NCI-H2196 treated with DMSO at 0.1 percent for 48 hours (cell line): ENCODE data around the gene TTC21A.
"Not testable (repeated sequence)": the region's sequence is repeated elsewhere in the genome, so short reads cannot be mapped to it uniquely, and the experiment has no call there.

Experiments
- DNase-seq: peaks from one replicate; lab custom pipeline; 2025; ENCODE audit not compliant: unreplicated experiment; lab: John Stamatoyannopoulos, UW

Gene TTC21A

DNA sequence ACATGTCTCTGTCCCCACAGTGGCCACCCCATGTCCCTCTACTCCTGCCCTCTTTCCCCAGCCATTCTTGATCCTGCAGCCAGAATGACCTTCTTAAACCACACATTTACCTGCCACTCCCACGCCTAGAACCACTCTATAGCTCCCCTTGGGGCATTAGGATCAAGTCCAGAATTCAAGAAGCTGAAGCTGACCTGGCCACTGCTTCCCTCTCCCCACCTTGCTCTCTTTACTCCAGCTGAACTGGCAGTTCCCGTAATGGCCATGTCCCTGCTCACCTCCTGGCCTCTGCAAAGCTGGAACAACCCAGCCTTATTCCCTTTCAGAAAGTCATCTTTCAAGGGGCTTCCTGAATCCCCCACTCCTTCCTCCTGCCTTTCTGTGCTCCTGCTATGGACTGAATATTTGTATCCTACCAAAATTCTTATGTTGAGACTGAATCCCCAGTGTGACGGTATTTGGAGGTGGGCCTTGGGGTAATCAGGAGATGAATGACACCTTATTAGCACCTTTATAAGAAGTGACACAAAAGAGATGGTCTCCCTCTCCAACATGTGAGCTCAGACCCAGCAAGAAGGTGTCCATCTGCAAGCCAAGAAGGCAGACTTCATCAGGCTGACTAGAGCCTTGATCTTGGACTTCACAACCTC, 42.1 kb downstream of the TTC21A start:
- DNase-seq = no peak

DNA sequence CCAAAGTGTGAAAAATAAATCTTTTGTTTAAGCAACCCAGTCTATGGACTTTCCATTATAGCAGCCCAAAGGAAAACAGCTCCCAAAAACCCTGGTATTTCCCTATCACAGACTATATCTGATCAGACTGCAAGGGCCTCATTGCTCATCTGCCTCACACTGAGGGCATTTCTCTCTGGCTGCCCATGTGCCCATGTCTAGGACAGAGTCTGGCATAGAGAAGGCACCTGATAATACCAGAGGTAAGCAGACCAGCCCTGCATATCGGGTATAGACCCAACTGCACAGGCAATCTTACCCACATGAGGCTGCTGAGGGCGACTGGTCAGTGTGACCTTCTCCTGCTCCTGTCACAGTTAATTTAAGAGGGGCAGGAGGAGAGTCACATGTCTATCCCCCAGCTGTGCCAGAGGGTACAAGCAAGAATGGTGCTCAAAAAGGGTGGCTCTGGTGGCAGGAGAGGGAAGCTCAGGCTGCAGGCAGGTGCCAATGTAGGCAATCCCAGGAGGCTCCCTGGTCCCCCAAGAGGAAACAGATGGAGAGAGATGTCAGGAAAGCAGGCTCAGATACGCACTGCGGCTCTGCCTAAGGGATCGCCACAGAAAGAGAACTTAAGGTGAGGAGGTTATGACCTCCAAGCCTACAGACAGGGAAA, 42.8 kb downstream of the TTC21A start:
- DNase-seq = no peak

DNA sequence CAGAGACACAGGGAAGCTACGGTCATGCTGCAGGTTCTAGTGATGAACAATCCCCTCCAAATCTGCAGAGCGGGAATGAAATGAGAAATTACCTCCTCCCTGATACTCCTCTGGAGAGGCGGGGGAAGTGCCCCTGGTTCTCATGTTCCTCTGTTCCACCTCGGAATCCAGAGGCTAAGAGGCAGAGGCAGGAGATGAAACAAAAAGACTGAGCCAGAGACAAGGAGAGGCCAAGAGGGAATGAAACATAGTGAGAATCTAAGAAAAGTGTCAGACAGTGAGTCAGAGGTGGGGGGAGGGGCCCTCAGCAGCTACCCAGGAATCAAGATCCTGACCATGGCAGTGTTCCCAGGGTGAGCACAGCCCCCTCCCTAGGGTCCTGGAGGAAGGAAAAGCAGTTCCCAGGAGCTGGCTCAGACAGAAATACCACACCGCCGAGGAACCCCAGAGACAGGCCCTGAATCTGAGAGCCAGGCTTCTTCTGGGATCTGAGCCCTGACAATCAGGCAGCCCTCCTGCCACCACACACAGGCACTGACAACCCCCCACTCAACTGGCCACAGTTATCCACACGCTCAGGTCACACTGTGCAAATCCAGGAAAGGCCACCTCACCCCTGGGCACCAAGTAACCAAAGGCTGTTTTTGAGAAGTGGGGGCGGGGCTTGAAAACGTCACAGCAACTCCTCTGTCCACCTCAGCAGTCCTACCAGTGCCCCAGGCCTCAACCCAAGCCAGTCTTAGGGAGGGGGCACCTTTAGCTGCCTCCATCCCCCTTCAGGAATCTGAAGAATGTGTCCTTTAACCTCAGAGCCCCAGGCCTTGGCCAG, 43.5 kb downstream of the TTC21A start:
- no peak for DNase-seq

DNA sequence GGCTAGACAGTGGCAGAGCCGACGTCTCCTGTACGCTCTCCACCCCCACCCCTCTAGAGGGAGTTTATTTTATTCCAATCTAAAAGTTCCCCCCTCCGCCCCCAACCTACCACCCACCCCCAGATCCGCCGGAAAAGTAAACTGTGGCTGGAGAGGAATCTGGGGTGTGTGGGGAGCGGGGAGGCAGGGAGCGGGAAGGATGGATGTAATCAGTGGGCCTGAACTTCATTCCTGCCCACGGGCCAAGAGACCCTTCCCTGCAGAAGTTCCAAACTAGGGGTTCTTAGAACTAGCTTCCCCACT, 46.4 kb downstream of the TTC21A start:
- DNase-seq = no peak

DNA sequence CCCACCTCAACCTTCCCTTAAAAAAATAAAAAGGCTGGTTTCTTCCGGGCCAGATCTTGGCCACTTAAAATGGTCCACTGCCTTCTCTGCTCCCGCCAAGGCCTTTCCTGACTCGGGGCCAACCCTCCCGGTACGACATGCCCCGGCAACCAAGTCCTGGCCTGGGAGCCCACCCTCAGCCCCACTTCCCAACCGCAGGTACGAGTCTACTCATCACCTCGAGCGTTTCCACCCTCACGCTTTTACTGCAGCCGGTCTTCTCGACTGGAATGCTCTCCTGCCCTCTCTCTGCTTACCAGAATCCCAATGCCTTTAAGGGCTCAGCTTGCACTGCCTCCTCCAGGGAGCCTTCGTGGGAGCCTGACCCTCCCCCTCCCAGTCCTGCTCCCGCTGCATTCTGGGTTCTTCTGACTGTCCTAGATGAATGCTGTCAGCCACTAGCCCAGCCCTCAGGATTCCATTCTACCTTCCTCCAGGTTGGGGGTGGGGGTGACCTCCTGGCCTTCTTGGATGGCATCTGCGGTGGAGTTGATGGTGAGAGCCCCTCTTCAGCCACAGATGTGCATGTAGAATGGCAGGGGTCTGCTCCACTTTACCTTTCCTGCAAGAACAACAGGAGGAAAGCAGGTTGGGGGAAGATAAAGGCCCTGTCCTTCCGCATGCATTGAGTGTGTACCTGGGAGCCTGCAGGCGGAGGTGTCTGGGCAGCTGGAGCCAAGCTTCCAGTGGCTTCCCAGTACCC, 47.0 kb downstream of the TTC21A start:
- DNase-seq = no peak

DNA sequence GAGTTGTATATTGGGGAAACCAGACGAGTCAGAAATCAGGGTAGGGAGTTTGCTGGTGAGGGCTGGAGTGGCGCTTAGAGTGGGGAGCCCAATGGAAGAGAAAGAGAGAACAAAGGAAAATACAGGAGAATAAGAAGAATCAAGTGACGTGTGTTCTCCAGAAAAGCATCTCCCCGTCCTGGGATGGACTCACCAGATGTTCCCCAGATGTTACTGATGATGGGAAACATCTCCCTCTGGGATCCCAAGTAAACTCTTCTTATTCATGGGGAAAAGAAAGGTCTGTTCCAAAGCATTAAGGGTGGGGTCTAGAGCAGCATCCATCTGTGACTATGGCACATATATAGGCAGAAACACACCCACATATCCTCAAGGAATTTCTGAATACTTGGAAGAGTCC, 48.9 kb downstream of the TTC21A start:
- no peak for DNase-seq

DNA sequence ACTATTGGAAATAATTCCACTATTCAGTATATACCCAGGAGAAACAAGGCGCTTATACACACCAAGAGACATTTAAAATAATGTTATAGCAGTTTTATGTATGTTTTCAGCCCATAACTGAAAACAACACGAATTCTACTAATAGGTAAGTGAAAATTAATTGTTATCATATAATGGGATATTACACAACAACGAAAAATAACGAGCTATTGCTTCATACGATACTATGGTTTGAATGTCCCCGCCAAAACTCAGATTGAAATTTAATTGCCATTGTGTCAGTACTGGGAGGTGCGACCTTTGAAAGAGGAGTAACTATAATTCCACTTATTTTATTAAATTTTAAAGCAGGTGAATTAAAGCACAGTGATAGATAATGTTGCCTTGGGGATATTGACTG, 49.9 kb downstream of the TTC21A start:
- no peak for DNase-seq

DNA sequence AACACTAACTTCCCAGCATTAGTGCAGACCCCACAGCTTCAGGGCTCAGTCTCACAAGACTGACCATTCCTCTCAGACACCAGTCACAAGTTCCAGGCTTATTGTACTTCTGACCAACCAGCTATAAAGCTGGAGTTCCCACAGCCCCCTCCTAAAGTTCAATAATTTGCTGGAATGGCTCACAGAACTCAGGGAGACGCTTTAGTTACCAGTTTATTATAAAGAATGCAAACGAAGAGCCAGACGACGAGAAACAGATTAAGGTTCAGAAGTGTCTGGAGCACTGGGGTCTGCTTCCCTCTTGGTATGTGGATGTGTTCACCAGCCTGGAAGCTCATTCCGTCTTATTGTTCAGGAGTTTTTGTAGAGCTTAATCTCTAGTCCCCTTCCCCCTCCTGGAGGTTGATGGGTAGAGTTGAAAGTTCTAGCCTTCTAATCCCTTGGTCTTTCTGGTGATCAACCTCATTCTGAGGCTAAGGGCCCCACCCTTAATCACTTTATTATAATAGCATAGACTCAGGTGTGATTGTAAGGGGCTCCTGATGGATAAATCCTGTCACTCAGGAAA, 50.8 kb downstream of the TTC21A start:
- no peak for DNase-seq

DNA sequence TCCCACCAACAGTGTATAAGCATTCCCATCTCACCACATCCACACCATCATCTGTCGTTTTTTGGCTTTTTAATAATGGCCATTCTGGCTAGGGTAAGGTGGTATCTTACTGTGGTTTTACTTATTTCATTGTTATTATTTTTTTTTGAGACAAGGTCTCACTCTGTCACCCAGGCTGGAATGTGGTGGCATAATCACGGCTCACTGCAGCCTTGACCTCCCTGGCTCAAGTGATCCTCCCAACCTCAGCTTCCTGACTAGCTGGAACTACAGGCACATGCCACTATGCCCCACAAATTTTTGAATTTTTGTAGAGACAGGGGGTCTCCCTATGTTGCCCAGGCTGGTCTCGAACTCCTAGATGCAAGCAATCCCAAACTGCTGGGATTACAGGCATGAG, 56.9 kb downstream of the TTC21A start:
- no peak for DNase-seq

DNA sequence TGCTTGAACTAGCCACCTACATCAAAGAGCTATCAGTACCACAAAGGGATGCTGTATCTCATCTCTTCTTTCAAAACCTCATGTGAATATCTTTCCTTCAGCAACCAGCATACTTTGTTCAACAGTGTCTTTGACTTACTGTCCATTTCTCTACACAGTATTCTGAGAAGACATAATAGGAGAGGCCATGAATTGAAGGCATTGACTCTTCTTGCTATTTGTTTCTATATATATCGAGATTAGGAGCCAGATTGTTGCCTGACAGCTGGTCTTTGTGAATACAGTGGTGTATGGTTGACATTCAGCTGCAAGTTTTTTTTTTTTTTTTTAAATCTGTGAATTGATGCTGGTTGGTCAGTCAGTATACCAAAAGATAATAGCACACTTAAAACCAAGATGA, 58.0 kb downstream of the TTC21A start:
- no peak for DNase-seq

DNA sequence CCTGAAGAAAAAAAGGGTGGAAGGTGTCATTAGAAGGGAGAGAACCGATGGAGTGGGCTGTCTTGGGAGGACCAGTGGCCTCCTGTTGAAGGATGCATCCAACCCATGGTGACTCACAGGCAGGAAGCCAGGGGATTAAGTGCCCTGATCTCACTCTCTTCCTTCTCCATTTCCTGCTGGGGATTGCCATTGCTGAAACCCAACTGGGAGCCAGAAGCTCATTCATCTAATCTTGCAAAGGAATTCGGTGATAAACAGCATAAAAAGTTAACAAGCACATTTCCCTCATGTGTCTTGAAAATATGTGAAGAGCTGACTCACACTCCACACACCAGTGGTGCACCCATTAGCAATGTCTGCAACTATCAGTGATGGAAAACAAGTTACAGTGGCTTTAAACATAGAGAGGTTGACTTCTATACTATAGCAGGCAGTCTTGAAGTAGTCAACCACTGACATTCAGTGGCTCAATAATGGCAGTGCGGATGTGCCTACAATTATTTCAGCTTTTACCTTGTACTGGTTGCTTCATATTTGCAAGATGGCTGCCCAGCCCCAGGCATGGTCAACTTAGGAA, 58.7 kb downstream of the TTC21A start:
- DNase-seq = no peak

DNA sequence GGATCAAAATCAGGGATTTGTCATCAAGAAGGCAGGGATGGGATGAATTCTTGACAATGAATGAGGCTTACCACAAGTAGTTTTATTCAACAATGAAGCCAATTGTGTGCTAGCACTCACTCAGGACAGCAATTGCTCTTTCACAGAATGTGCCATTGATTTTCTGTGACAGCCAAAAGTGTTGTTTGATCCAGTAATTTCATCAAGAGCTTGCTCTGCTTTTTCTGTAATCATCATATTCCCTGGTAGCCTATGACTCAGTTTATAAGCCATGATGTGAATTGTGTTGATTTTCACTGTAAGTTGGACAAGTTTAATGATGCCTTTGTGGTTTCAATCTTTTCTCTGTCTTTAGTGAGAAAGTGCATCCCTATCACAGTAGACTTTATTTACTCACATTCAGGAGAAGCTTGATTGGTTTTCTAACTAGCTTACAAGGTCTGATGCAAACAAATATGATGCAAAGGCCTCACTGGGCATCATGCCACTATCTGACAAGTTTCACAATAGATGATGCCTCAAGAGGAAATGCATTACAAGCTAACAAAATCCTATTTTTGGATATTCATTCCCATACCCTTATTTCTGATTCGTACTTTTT, 59.6 kb downstream of the TTC21A start:
- no peak for DNase-seq

DNA sequence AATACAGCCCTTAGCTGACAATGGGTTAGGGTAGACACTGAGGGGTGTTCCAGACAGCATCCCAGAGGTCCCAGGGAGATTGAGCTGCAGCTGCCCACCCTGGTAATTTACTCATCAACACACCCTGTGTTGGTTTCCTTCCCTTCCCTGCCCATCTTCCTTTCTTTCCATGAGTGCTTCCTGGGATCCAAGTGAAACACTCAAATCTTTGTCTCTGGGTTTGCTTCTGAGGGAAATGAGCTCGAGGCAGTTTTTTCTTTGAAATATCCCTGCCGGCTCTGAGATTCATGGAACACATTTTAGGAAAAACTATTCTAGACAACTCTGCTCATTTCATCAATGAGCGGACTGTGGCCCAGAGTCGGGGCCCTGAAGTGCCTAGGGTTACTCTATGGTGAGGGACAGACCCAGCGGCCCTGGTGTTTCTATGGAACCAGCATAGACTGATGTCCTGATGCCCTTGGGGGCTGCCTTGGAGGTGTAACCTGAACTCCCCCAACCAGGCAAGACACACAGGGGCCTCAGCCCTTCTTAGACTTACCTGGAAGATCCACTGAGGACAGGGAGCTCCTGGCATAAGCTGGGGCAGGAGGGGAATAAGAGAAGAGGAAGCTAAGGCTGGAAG, 60.8 kb downstream of the TTC21A start:
- DNase-seq = no peak

DNA sequence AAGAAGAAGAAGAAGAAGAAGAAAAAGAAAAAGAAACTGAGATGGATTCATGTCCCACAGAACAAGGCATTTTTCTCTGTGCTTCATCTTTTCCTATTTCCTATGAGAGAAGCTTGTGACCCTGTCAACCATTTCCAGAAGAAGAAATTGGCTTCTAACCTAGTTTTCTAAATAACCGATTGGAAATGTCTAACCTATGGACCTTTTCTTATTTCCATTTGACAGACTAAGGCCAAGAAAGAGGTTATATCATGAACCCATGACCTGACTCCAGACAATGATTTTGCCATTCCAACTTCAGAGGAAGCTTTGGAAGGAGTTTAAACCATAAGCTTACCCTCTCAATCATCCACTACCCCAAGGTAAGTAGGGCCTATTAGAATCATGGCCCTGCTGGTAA, 62.2 kb downstream of the TTC21A start:
- no peak for DNase-seq

DNA sequence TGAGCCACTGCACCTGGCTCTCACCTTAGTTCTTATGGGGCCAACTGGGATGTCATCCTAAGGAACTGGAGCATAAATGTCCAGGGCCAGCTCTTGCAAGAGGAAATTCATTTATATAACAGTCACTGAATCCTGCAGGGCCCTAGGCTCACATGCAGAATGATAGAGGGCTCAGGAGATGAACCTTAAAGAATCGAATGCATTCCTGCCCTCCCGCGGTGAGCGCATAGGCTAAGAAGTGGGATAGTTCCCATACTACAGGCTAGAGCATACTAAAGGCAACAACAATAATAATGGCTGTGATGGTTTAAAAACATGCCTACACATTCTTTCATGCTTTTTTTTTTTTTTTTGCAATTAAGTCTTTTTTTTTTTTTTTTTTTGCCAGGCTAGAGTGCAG, 63.0 kb downstream of the TTC21A start:
- no peak for DNase-seq

DNA sequence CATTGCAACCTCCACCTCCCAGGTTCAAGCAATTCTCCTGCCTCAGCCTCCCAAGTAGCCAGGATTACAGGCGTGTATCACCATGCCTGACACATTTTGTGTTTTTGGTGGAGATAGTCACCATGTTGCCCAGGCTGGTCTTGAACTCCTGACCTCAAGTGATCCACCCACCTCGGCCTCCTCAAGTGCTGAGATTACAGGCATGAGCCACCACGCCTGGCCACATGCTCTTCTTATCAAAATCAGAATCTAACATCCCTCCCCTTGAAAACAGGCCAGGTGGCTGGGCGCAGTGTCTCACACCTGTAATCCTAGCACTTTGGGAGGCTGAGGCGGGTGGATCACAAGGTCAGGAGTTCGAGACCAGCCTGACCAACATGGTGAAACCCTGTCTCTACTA, 63.4 kb downstream of the TTC21A start:
- DNase-seq = not testable (repeated sequence)

DNA sequence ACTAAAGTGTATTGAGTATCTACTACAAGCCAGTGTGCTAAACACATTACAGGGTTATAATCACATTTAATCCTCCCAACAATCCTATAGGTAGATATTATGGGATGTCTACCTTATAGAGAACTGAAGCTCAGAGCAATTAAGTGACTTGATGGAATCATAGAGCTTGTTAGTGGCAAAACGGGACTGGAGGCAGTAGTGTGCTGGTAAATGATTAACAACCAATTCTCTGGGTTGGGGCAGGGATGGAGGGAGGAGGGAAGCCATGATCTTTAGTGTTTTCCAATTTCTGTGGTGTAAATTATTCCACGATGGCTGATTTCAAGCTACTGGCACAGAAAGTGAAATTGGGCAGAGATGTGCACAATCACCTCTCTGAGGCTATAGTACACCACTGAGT, 64.4 kb downstream of the TTC21A start:
- DNase-seq = no peak

DNA sequence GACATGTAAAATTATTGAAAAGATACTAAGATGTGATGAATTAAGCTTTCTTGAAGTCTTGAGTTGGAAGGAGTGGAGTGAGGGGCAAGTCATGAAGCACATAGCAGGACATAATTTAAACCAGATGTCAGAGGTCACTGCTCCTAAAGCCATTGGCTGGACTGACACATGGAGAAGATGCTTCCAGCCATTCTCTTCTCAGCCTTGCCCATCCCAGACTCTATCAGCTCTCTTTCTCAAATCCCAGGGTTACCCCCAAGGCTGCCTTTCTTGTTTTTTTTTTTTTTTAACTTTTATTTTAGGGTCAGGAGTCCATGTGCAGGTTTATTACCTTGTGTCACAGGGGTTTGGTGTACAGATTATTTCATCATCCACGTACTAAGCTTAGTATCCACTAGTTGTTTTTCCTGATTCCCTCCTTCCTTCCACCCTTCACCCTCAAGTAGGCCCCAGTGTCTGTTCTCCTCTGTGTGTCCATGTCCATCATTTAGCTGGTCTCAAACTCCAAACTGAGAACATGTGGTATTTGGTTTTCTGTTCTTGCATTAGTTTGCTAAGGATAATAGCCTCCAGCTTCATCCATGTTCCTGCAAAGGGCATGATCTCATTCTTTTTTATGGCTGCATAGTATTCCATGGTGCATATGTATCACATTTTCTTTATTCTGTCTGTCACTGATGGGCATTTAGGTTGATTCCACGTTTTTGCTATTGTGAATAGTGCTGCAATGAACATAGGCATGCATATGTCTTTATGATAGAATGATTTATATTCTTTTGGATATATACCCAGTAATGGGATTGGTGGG, 66.0 kb downstream of the TTC21A start:
- no peak for DNase-seq

DNA sequence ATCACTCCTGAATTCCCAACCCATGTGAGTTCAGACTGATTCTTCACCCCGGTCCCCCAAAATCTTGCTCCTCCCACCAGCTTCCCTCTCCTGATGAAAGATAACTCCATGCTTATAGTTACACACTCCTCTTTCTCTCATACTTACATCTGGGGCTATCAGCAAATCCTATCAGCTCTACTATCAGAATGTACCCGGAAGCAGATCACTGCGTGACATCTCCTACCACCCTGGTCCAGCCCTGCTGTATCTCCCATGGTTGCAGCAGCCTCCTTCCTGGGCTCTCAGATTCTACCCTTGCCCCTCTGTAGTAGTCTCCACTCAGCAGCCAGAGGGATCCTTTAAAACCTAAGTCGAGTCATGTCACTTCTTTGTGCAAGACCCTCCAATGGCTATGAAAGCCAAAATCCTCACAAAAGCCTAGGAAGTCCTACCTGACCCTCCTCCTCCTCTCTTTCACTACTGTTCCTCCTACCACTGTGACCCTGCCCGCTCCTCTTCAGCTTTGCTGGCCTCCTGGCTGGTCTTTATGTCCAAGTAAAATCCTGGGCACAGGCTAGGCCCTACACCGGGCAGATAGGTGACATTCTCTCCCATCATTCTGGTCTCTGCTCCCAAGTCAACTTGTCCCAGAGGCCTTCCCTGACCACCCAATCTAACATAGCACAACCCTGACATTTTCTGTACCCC, 68.7 kb downstream of the TTC21A start:
- DNase-seq = no peak
